IMR-90 (cell line): Measurements from ENCODE around the gene RPL26. TPM values are rescaled to one million over a fixed set of nuclear protein-coding genes. Genes with fewer than 3 reads are reported as not detected.

ENCODE experiments used
- ATAC-seq: fragments of 200-7000 bp; cut with Tn5 transposase; 2 replicates; pipeline ENCODE4 v1.9.1; 2020; ENCODE audit warnings: low read depth, mild to moderate bottlenecking, moderate library complexity
- BruUV-seq: library from RNA; stranded (reverse); fragments of 400-500 nt; replicated peaks from 2 replicates; lab custom pipeline; 2021; lab: Mats Ljungman, UMichigan
- CTCF ChIA-PET: fragments of 300-600 bp; formaldehyde crosslinking; extraction: SDS; loops from one replicate; lab custom pipeline; 2021; ENCODE audit warnings: antibody characterized with exemption; lab: Yijun Ruan, JAX
- POLR2A ChIA-PET: fragments of 300-600 bp; sonication (Branson Sonifier 250); formaldehyde crosslinking; loops from one replicate; lab custom pipeline; 2022; ENCODE audit warnings: antibody characterized with exemption; ENCODE audit not compliant: unreplicated experiment; lab: Charles Lee
- DNase-seq: peaks from one replicate; pipeline ENCODE4 v3.0.0; 2013
- H2AFZ ChIP-seq: replicated peaks from 2 replicates; pipeline ENCODE3; 2013; ENCODE audit warnings: low read length, mild to moderate bottlenecking; ENCODE audit not compliant: poor library complexity
- H2AK5ac ChIP-seq: 2 replicates; pipeline ENCODE4 v1.6.1; 2013; ENCODE audit warnings: low read depth, low read length, inconsistent platforms
- H2AK9ac ChIP-seq: replicated peaks from 2 replicates; pipeline ENCODE3; 2013; ENCODE audit warnings: mild to moderate bottlenecking, low read depth, low read length, moderate library complexity; ENCODE audit not compliant: poor library complexity
- H2BK120ac ChIP-seq: 2 replicates; pipeline ENCODE4 v1.6.1; 2013; ENCODE audit warnings: low read depth, low read length, inconsistent platforms
- H2BK15ac ChIP-seq: 3 replicates; pipeline ENCODE4 v1.6.1; 2013; ENCODE audit warnings: low read depth, low read length, inconsistent platforms
- H2BK20ac ChIP-seq: 2 replicates; pipeline ENCODE4 v1.6.1; 2013; ENCODE audit warnings: low read depth, mild to moderate bottlenecking, inconsistent platforms, low read length, moderate library complexity
- H2BK5ac ChIP-seq: 2 replicates; pipeline ENCODE4 v1.6.1; 2013; ENCODE audit warnings: mild to moderate bottlenecking, low read depth, low read length, inconsistent platforms; ENCODE audit not compliant: poor library complexity, severe bottlenecking
- H3K14ac ChIP-seq: replicated peaks from 2 replicates; pipeline ENCODE4 v1.6.1; 2013; ENCODE audit warnings: low read depth, low read length, inconsistent platforms
- H3K18ac ChIP-seq: 2 replicates; pipeline ENCODE4 v1.6.1; 2013; ENCODE audit warnings: low read depth, low read length, control low read depth
- H3K23ac ChIP-seq: 2 replicates; pipeline ENCODE4 v1.6.1; 2013; ENCODE audit warnings: low read depth, low read length, inconsistent platforms
- H3K27ac ChIP-seq: 2 replicates; pipeline ENCODE4 v1.5.1; 2013; ENCODE audit warnings: mild to moderate bottlenecking, control low read depth, low read length; ENCODE audit not compliant: insufficient read depth
- H3K27me3 ChIP-seq: 2 replicates; pipeline ENCODE4 v1.6.1; 2013; ENCODE audit warnings: low read length; ENCODE audit not compliant: control insufficient read depth, insufficient read depth
- H3K36me3 ChIP-seq: 2 replicates; pipeline ENCODE4 v1.6.1; 2013; ENCODE audit warnings: low read length, mixed read lengths; ENCODE audit not compliant: control insufficient read depth, insufficient read depth
- H3K4ac ChIP-seq: 2 replicates; pipeline ENCODE4 v1.6.1; 2013; ENCODE audit warnings: low read depth, low read length, inconsistent platforms
- H3K4me1 ChIP-seq: 2 replicates; pipeline ENCODE4 v1.6.1; 2013; ENCODE audit warnings: low read length, mixed read lengths; ENCODE audit not compliant: control insufficient read depth, insufficient read depth
- H3K4me2 ChIP-seq: 2 replicates; pipeline ENCODE4 v1.6.1; 2013; ENCODE audit warnings: low read depth, mild to moderate bottlenecking, control low read depth, low read length, moderate library complexity
- H3K4me3 ChIP-seq: 2 replicates; pipeline ENCODE4 v1.5.1; 2013; ENCODE audit warnings: low read depth, mild to moderate bottlenecking, control low read depth, low read length, moderate library complexity; ENCODE audit not compliant: insufficient read depth
- H3K56ac ChIP-seq: 2 replicates; pipeline ENCODE4 v1.6.1; 2013; ENCODE audit warnings: low read length, inconsistent platforms; ENCODE audit not compliant: insufficient read depth; ENCODE audit errors: extremely low read depth
- H3K79me1 ChIP-seq, 2 experiments: 2 replicates each; pipeline ENCODE4 v1.6.1; 2013; ENCODE audit warnings: low read length in 2 of 2, inconsistent platforms in 1 of 2, low read depth in 1 of 2
- H3K9ac ChIP-seq: 2 replicates; pipeline ENCODE4 v1.6.1; 2013; ENCODE audit warnings: low read depth, low read length, control low read depth
- H3K9me1 ChIP-seq: 2 replicates; pipeline ENCODE4 v1.6.1; 2013; ENCODE audit warnings: low read length, inconsistent platforms; ENCODE audit not compliant: insufficient read depth
- H3K9me3 ChIP-seq: 2 replicates; pipeline ENCODE4 v1.6.1; 2013; ENCODE audit warnings: low read length; ENCODE audit not compliant: control insufficient read depth, insufficient read depth
- H4K20me1 ChIP-seq: 2 replicates; pipeline ENCODE4 v1.6.1; 2013; ENCODE audit warnings: low read length, inconsistent platforms; ENCODE audit not compliant: insufficient read depth
- H4K5ac ChIP-seq: 2 replicates; pipeline ENCODE4 v1.6.1; 2013; ENCODE audit warnings: mild to moderate bottlenecking, low read depth, low read length, control low read depth
- H4K8ac ChIP-seq, 2 experiments: 2 replicates each; pipeline ENCODE4 v1.6.1; 2013; ENCODE audit warnings: low read depth in 2 of 2, low read length in 2 of 2, control low read depth in 1 of 2, inconsistent platforms in 1 of 2
- H4K91ac ChIP-seq: 2 replicates; pipeline ENCODE4 v1.6.1; 2013; ENCODE audit warnings: low read depth, low read length, inconsistent platforms; ENCODE audit not compliant: insufficient read depth
- BHLHE40 ChIP-seq: fragments of 150-350 bp; IDR thresholded peaks from 2 replicates; pipeline ENCODE4 v1.6.1; 2016; ENCODE audit warnings: mild to moderate bottlenecking, low read depth, low read length
- CEBPB ChIP-seq: IDR thresholded peaks from 2 replicates; pipeline ENCODE4 v1.6.1; 2012; ENCODE audit warnings: low read depth, low read length, improper control_type of control experiment
- CHD1 ChIP-seq: IDR thresholded peaks from 2 replicates; pipeline ENCODE4 v1.6.1; 2012; ENCODE audit warnings: low read depth, low read length, improper control_type of control experiment
- FOS ChIP-seq: fragments of 150-350 bp; IDR thresholded peaks from 2 replicates; pipeline ENCODE4 v1.6.1; 2016; ENCODE audit warnings: low read depth, low read length
- MAFK ChIP-seq: IDR thresholded peaks from 2 replicates; pipeline ENCODE4 v1.6.1; 2012; ENCODE audit warnings: low read depth, low read length, improper control_type of control experiment
- MXI1 ChIP-seq: IDR thresholded peaks from 2 replicates; pipeline ENCODE4 v1.6.1; 2012; ENCODE audit warnings: low read depth, mild to moderate bottlenecking, low read length, moderate library complexity, borderline replicate concordance
- NFE2L2 ChIP-seq: fragments of 150-350 bp; IDR thresholded peaks from 2 replicates; pipeline ENCODE4 v1.6.1; 2016; ENCODE audit warnings: low read depth, mild to moderate bottlenecking, low read length
- POLR2A ChIP-seq: IDR thresholded peaks from 2 replicates; pipeline ENCODE4 v1.6.1; 2012; ENCODE audit warnings: mild to moderate bottlenecking, low read depth, low read length
- RCOR1 ChIP-seq: IDR thresholded peaks from 2 replicates; pipeline ENCODE4 v1.6.1; 2012; ENCODE audit warnings: mild to moderate bottlenecking, low read length, improper control_type of control experiment; ENCODE audit not compliant: insufficient replicate concordance
- RFX5 ChIP-seq: IDR thresholded peaks from 2 replicates; pipeline ENCODE4 v1.8.0; 2012; ENCODE audit warnings: low read depth, mild to moderate bottlenecking, low read length, moderate library complexity
- SMC3 ChIP-seq: fragments of 150-350 bp; IDR thresholded peaks from 2 replicates; pipeline ENCODE4 v1.6.1; 2016; ENCODE audit warnings: low read depth, mild to moderate bottlenecking, antibody characterized with exemption, low read length, moderate library complexity
- WGBS, 2 experiments: methylation state at CpG; one replicate each; pipeline versions ENCODE4 v1.1.5 to v1.1.7; 2013; ENCODE audit warnings: missing lambda C conversion rate in 2 of 2; ENCODE audit not compliant: insufficient read length in 1 of 2; ENCODE audit errors: extremely low coverage in 2 of 2; 5-methylcytosine and 5-hydroxymethylcytosine counted together
- dilution Hi-C: fragments of 300-500 bp; cut with HindIII; formaldehyde crosslinking; loops from one replicate; pipeline ENCODE4 v1.14.3; 2018; ENCODE audit warnings: low sequenced_read_pairs; ENCODE audit not compliant: unreplicated experiment
- in situ Hi-C: fragments of 300-500 bp; cut with MboI; formaldehyde crosslinking; loops from 3 replicates; pipeline ENCODE4 v1.14.3; 2019; ENCODE audit warnings: low sequenced_read_pairs, inconsistent platforms, mixed read lengths
- intact Hi-C: fragments of 100-400 bp; cut with micrococcal nuclease; formaldehyde crosslinking; loops from 2 replicates; pipeline ENCODE4 v1.10.0; 2022
- polyA plus RNA-seq, 3 experiments: library from polyadenylated mRNA; depleted of rRNA; stranded (reverse); fragments of >200 nt; gene quantifications; 2 replicates each; pipeline ENCODE4 v1.2.3, GENCODE V29; 2012; ENCODE audit warnings: low replicate concordance in 1 of 3
- total RNA-seq: library from RNA; depleted of rRNA; stranded (reverse); fragments of >200 nt; gene quantifications from 2 replicates; pipeline ENCODE4 v1.2.3, GENCODE V29; 2012
- TF ChIP-seq, protein P1 (sequence below): fragments of 150-350 bp; IDR thresholded peaks from 2 replicates; pipeline ENCODE4 v1.6.1; 2016; ENCODE audit warnings: low read depth, mild to moderate bottlenecking, low read length, moderate library complexity, borderline replicate concordance
- TF ChIP-seq, protein P2 (sequence below): fragments of 150-350 bp; IDR thresholded peaks from 2 replicates; pipeline ENCODE4 v1.6.1; 2017; ENCODE audit warnings: mild to moderate bottlenecking, antibody characterized with exemption, low read length, low read depth

RPL26 gene
- total and polyA plus RNA-seq, 2 of the 4 experiments (the other 2 are of a cell fraction) = 4,763 to 5,013 TPM

DNA sequence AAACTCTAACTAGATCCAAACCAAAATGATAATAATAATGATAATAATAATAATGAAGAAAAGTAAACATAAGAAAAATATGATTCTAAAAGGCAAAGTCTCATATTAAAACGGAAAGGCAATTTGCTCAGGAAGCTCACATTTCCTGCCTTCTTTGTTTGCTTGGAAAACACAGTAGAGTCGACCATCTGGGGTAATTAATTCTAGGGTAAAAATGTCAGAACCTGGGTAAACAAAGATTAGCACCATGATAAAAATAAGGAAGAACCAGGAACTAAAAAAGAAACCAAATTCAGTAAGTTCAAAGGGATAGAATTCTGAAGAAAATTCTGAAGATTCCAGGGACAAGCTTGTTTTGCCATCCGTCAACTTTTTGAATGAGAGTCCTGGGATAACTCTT is 22.7 kb downstream of the RPL26 start:
- H2AK5ac ChIP-seq = no peak overlapping the region
- no peak overlapping the region for H3K9ac ChIP-seq
- no peak overlapping the region for H2BK15ac ChIP-seq
- dilution Hi-C loops (no loop called here), intact Hi-C loops (no loop called here), in situ Hi-C loops (no loop called here)
- H2AFZ ChIP-seq = no peak overlapping the region
- H3K27me3 ChIP-seq = no peaks in the 10 kb centered on the region
- no peak overlapping the region for H3K27ac ChIP-seq
- no peak overlapping the region for H2AK9ac ChIP-seq
- ATAC-seq (no peak), DNase-seq (no peak)
- H3K18ac ChIP-seq = no peak overlapping the region
- H3K23ac ChIP-seq = no peak overlapping the region
- H2BK120ac ChIP-seq = no peak overlapping the region
- no peak overlapping the region for H4K8ac ChIP-seq
- H3K79me1 ChIP-seq = peaks cover 2 to 20% of the 10 kb centered on the region in 2 experiments
- H4K20me1 ChIP-seq = no peaks in the 10 kb centered on the region
- peaks cover 11% of the 10 kb centered on the region for H3K4me1 ChIP-seq
- no peak overlapping the region for H4K91ac ChIP-seq
- H3K14ac ChIP-seq = no peak overlapping the region
- H2BK5ac ChIP-seq = no peak overlapping the region
- ChIA-PET POLR2A (no interaction called here), CTCF (interaction anchor here (1.5 kb wide), 1 partner anchor 16 kb away, joined by 3 read pairs; the partner anchor contains the start of gene KRABD2)
- no CpG with 5 or more reads among the region's 3 CpGs for WGBS, 2 experiments
- H3K9me3 ChIP-seq = no peaks in the 10 kb centered on the region
- H3K4me2 ChIP-seq = no peak overlapping the region
- peaks cover 2% of the 10 kb centered on the region; the same call in 1 of the 2 replicates for H3K36me3 ChIP-seq
- TF ChIP-seq, protein P1, sequence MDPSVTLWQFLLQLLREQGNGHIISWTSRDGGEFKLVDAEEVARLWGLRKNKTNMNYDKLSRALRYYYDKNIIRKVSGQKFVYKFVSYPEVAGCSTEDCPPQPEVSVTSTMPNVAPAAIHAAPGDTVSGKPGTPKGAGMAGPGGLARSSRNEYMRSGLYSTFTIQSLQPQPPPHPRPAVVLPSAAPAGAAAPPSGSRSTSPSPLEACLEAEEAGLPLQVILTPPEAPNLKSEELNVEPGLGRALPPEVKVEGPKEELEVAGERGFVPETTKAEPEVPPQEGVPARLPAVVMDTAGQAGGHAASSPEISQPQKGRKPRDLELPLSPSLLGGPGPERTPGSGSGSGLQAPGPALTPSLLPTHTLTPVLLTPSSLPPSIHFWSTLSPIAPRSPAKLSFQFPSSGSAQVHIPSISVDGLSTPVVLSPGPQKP = no peak
- no peak for TF ChIP-seq NFE2L2
- TF ChIP-seq CHD1 = no peak
- TF ChIP-seq MAFK = no peak
- no peak for TF ChIP-seq SMC3
- no peak for TF ChIP-seq FOS
- TF ChIP-seq BHLHE40 = no peak
- no peak for TF ChIP-seq RFX5
- TF ChIP-seq, protein P2, sequence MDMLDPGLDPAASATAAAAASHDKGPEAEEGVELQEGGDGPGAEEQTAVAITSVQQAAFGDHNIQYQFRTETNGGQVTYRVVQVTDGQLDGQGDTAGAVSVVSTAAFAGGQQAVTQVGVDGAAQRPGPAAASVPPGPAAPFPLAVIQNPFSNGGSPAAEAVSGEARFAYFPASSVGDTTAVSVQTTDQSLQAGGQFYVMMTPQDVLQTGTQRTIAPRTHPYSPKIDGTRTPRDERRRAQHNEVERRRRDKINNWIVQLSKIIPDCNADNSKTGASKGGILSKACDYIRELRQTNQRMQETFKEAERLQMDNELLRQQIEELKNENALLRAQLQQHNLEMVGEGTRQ = no peak
- TF ChIP-seq CEBPB = no peak
- TF ChIP-seq RCOR1 = no peak
- no peak for TF ChIP-seq MXI1
- TF ChIP-seq POLR2A = no peak
- peaks cover 13% of the 10 kb centered on the region for H3K9me1 ChIP-seq
- no peak overlapping the region for H3K4me3 ChIP-seq
- H3K4ac ChIP-seq = no peak overlapping the region
- H2BK20ac ChIP-seq = no peak overlapping the region
- H3K56ac ChIP-seq = no peak overlapping the region
- no peak overlapping the region for H4K5ac ChIP-seq
- BruUV-seq = no TSS peak
